Fibroblast of skin of left biceps (primary cell): ENCODE data around the gene C1orf116.
"Not testable (repeated sequence)": the region's sequence is repeated elsewhere in the genome, so short reads cannot be mapped to it uniquely, and the experiment has no call there.

Experiments
- DNase-seq, 2 experiments: peaks; one replicate each; pipeline ENCODE4 v3.0.0-alpha.2; 2013; ENCODE audit warnings: low read depth in 2 of 2

The C1orf116 gene

DNA sequence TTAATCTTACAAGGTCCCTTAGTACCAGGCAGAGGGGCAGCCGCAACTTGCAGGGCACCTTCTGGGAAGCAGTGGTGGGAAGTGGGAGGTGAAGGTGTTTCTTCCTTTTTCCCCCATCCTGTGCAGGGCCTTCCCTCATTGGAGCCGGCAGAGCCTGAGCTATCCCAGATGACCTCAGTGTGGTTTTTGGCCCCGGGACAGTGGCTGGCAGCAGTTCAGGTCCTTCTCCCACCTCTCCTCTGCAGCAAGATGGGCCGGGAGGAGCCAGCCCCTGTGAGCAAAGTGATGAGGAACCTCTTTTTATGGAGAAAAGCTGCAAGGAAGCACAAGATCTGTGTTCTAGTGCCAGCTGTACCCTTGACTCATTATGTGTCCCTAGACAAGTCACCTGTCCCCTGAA, 27.3 kb upstream of the C1orf116 start:
- no peak for DNase-seq

DNA sequence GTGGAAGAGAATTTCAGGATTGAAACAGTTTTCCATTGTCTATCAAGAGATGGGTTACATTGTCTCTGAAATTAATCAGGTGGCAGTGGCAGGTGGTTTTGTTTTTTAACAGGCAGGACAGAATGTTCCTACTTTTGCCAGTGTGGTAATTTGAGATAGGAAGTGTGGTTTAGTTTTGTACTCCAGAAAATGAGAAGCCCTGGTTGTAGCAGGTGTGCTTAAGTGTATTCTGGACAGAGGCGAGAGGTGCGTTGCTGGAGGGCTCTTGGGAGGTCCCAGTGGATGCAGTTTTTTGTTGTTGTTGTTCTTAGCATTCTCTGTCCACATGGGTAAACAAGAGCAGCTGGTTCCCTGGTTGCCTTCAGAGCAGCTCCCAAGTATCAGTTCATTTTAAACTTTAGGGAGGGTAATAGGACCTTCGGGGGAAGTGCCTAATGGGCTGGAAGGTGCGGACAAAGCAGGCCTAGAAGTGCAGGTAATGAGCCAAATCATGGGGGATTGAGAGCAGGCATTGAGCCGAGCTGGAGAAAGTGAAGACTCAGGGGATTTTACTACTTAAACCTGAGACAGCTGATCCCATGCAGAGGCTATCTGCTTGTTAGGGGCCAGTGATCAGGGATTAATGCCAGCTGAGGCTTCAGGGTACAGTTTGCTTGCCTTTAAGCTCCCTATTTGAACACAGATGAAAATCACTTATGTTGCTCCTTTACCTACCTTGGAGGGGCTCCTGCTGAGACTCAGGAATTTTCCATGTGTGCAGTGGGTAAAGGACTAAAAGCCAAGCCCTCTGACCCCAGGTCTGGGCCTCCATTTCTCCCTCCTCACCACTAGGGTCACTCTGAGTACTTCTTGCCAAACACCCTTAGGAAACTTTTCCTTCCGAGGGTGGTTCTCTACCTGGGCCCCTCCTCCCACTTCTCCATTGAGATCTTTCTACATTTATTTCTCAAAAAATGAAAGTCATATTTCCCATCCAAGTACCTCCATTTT, 26.6 kb upstream of the C1orf116 start:
- DNase-seq: no peak

DNA sequence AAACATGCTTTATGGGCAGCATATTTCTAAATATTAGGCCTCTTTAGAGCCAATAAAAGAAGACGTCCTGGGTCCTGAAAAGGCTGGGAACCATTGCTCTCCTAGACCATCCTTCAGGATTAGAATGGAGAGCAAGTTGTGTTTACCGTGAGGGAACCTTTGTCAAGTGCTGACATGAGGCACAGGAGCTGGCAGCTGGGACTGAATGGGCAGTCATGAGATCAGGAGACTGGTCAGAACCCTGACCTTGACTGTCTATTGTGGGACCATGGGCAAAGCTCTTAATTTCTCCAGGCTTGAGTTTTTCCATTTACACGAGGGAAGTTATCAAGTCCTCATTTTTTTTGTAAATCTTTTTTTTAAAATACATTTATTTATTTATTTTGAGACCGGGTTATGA, 25.7 kb upstream of the C1orf116 start:
- no peak for DNase-seq

DNA sequence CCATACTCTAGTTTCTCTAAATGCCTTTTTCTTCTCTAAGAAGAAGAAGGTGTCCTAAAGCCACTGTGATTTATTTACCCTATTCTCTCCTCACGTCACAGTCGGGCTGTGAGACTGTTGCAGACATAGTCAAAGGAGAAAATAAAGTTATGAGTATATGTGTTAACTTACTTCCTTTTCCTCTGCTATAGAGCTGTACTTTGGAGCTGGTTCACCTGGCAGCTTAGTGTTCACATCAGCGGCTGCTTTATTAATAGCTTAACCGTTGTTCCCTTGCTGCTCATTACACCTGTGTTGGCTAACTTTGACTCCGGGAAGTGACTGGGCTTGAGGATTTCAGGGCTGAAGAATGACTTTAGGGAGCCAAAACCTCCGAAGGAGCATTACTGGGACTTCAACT, 24.1 kb upstream of the C1orf116 start:
- DNase-seq: no peak

DNA sequence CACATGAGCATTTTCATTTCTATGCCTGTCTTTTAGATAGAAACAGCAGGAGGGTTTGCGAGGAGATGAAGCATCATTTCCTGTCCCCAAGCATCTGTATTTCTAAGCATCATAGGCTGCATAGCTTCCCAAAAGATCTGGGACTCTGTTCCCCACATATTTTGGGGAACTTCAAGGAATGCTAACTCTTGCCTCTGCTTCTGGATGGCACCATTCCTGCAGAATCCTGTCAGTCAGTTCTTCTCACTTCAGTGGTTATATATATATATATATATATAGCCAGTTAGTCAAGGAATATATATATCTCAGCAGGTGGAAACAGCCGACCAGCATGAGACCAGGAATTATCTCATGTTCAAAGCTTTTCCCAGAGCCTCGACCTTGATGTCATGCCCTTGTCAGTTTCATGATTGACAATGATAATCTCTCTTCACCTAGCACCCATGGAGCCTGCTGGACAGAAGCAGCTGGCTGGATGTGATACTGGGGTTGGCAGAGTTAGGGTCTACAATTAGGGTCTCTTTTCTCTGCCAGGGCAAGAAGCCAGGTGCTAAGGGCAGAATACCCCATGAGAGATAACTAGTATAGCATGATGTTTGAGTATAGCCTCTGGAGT, 22.9 kb upstream of the C1orf116 start:
- no peak for DNase-seq

DNA sequence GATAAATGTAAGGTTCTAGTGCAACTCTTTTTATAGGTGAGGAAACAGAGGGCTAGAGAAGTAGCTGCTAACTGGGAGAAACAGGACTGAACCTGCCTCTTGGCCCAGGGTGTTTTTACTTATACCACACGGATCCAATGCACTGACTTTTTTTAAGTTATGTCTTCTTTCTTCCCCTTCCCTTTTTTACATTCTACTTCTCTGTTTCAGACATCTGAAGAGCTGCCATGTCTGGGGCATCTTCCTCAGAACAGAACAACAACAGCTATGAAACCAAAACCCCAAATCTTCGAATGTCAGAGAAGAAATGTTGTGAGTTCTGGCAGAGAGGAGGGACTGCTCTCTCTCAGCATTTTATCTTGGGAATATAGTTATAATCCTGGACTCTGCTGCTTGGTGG, 21.9 kb upstream of the C1orf116 start:
- DNase-seq: no peak

DNA sequence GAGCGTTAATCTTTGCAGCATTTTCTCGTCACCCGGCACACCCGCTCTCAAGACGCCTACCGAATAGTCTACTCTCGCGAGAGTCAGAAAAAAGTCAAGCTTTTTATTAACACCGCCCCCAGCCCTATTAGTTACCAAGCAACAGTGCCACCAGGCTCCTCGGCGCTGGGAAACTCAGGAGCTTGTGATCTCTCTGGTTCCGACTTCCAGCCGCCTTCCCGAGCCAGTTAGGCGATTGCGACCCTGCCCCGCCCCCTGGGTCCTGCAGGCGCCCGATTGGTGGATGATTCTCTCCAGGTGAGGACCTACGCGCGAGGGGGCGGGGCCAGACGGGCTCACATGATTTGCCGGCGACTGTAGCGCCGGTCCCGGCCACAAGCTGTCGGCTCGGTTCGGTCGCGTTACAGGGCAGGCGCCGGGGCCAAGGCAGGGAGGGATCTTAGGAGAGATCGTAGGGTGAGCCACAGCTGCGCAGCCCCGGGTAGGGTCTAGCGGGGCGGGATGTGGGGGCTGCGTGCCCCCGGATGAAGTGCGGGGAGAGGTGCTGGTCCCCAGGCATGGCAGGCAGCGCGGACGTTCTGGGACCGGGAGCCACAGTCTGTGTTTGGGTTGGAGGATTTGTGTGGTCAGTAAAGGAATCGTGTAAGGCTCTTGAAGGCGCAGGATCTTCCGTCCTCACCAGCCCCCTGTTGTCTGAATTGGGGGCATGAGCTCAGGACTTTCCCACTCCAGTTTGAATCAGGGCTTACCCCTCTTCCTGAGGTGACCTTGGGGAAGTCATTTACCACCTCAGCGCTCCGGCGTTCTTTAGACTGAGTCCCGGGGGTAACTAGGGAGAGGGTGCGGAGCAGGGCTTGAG, 20.6 kb upstream of the C1orf116 start, which contains the start of gene PFKFB2:
TSS of gene PFKFB2 (plus strand) at position 365 of the 859 bp plus-strand sequence. CDS start 1,443 bp downstream, outside the sequence.
- peak; percentile 79 to 84 for DNase-seq

DNA sequence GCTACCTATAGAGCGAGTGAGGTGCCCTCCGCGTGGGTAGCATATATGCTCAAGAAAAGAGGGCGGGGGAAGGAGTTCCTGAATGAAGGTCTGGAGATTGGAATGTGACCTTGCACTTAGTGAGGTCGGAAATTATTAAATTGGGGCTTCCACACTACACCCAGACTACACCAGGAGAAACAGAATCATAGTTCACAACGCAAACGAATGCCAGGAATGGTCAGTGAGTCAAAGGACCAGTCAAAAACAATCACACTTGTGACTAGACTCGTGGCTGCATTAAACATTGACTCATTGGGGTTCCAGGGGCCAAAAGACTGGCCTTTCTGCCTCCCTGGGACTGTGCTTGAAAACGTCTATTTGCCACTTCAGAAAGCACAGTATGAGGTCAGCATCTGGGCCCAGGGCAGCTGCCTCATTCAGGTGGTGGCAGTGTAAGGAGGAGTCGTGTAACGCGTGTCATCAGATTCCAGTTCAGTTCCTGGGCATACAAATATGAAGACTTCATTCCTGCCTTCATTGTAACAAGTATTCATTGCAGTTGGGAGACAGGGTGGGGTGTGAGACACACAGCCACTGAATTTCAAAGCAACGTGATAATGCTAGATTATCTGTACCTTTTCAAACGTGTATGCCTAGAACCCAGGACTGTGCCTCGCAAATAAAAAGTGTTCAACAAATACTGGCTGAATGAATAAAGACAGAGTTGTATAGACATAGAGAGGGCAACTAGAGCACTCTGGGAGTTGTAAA, 18.8 kb upstream of the C1orf116 start, which contains the start of gene YOD1:
TSS of gene YOD1 (minus strand) at position 18 of the 753 bp plus-strand sequence. CDS start 178 bp downstream, outside the sequence.
- DNase-seq: no peak

DNA sequence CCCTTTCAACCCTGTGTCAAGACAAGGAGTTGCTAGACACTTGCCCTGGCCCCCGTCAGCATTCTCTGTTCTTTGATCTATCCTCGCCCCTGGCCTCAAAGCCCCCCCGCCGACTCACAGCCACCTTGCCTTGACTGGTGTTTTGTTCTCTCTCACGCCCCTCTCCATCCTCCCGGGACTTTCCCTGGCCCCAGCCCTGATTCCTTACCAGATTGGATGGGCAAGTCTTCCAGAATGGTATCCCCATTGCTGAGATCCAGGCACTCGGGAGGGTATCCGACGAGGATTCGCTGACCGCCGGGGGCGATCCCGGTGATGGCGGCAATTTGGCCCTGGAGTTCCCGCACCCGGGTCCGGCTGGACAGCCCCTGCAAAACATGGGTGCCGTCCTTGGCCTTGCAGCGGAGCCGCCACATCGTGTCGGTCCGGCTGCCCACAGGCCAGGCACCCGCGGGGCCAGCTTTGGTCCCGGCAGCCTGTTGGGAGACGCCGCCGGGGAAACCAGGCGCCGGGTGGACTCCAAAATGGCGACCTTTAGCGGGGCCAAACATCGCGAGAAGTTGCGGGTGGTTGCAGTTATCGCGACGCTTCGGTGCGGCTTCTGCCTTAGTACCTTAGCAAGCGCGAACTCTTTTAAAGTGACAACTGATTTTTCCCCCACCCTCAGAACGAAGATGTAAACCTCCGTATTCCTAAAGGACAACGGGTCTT, 18.1 kb upstream of the C1orf116 start:
- DNase-seq: peak; percentile 78 to 81

DNA sequence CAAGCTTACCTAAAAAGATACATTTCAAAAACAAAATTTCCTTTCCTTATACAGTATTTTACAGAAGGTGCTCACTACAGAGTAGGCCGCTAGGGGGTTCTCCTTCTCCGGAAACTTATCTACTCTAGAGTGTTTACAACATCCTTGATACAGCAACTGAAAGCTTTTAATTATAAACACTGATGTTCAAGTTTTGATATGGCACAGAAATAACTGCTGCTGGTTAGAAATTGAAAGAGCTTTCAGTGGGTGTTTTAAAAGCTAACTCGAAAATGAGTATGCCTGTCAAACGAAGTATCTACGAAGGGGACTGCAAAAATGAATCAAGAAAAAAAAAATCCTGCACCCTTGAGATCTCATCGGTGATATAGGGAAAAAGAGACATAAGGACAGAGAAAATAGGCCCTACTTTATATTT, 17.4 kb upstream of the C1orf116 start:
- no peak for DNase-seq

DNA sequence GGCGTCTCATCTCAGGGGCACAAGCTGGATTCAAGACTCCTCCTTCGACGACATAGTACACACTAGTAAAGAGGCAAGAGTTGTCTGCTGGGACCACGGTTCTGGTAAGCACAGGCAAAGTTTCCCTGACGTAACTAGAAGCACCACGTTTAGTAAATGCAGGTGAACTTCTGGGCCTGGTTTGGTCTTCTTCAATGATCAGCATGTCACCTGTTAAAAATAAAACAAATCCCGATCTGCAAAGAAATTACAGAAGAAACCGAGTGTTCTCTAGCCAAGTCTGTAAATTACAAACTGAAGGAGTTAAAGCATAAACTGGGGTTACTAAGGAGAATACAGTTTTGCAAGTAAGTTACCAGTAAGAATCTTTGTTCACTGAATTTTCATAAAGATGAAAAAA, 17.0 kb upstream of the C1orf116 start:
- no peak for DNase-seq

DNA sequence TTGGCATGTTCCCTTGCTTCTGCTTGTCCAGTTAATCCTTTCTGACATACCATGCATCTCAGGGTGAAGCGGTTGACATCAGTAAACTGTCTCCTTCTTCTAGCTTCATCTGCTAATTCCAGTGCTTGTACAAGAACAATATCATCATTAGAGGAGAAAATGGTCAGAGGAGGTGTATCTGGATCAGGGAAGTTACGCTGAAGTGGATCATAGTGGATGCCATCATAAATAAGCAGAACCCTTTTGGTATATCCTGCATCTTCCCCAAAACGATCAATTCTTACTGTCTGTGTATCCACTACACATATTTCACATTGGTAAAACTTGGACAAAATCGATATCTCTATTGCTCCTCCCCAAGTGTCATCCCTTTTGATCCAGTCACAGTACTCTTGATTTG, 16.5 kb upstream of the C1orf116 start:
- DNase-seq: no peak

DNA sequence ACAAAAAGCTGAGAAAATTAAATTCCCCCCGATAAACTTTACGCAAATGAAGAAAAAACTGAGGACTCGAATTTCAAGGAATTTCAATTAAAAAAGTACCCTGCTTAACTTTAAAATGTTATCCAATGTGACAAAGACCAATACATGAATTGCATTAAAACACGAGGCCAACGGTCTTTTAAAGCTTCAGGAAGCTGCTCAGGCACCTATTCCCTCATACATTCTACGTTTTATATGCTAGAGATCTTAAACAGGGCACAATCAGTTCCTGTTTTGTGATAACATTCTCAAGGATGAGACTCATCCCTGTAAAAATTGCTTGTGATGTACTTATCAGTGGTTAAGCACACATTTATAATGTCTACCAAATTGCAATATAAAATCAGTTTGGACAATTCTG, 15.5 kb upstream of the C1orf116 start:
- DNase-seq: no peak

DNA sequence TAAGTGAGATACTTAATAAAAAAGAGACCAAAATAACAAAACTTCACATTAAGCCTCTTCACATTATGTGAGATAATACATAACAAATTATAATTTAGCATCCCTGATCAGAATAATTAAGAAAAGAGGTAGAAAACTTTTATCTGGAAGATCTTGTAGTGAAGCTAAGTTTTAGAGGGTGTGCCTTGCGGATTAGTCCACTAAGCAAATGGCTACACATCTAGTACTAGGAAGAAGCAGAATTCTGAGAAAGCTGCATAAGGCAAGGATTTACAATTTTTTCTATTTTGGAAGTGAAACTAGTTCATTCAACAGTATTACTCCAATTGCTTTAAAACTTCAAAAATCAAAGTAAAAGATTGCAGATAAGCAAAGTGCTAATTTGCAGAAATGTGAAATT, 14.9 kb upstream of the C1orf116 start:
- no peak for DNase-seq

DNA sequence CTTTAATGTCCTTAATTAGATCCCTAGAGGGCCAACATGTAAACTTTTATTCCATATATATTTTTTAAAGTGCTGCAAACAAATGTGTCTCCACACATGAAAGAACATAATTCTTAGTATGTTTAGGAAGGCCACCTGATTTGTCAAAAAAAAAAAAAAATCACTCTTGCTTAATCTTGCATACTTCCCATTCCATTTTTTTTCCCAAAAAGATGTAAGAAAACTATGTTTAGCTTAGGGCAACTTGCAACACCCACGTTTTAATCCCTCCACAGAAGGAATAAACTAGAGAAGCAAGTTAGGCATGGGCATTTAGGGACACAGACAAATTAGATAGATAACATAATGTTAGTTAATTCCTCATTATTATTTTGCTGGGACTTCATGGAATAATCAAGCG, 12.9 kb upstream of the C1orf116 start:
- no peak for DNase-seq

DNA sequence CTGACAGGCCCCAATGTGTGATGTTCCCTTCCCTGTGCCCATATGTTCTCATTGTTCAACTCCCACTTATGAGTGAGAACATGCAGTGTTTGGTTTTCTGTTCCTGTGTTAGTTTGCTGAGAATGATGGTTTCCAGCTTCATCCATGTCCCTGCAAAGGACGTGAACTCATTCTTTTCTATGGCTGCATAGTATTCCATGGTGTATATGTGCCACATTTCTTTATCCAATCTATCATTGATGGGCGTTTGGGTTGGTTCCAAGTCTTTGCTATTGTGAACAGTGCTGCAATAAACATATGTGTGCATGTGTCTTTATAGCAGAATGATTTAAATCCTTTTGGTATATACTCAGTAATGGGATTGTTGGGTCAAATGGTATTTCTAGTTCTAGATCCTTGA, 8.8 kb upstream of the C1orf116 start:
- DNase-seq: not testable (repeated sequence)

DNA sequence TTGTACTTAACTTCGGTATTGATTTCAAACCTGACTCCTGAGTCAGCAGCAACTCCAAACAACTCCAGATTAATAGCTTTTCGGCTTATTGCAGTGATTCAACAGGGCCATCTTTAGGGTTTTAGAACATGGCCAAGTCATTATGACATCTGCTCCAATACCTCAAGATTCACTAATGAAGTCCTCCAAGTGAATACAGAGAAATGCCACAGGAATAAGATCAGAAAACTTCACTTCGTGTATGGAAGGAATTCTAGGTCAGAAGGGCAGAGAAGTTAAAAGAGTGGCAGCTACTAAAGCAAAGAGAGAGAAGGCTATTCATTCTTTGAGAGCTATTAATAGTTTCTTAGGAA, 7.6 kb upstream of the C1orf116 start:
- no peak for DNase-seq

DNA sequence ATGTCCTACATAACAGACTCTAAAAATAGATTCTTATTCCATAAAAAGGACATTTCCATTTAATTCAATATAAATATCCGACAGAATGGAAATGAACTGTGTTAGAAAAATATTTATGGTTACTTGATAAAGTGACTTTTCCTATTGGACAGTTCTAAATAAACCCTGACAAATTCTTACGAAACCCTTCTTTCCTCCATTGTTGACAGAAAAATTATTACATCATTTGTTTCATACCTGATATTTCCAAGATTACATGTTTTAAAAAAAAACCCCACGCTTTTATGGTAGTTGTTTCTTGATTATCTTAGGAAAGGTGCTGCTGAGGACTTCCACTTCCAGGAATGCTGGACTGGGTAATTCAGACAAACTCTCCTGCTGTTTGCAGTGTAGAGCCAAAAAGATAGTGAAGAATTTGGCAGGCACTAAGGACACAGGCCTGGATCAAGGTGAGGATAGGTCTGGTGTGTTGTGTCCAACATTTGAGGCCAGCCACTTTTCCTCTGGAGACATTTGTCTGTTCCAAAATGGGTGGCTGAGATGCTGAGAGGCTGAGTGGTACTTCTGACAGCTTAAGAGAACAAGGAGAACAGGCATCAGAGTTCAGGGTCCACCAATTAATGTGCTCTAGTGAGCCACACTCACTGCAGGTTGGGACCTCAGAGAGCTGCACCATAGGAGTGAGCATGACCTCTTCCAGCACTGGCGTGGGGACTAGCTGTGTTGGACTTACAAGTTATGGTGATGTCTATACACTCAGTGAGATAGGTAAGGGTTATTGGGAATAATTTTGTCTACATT, 7.0 kb upstream of the C1orf116 start:
- no peak for DNase-seq

DNA sequence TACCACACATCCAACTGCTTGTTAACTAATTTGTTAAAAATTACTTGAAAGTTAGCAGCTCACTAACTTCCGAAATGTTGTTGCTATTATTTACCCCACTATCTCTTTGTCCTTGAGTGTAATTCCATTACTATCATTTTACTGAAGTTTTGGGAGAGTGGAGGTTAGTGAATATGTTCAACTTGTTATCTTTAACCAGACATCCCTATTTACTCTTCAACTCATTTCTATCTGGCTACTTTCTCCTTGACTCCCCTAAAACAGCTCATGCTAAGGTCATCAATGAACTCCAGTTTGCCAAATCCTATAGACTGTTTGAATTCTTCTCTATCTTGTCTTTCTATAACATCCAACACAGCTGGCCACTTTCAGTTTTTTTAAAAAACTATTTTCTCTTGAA, 4.3 kb upstream of the C1orf116 start:
- no peak for DNase-seq
